Calu3 (cell line): Measurements from ENCODE around the gene SHISA9. TPM values are rescaled to one million over a fixed set of nuclear protein-coding genes. Genes with fewer than 3 reads are reported as not detected.

Experiments used
- BruUV-seq: library from RNA; stranded (reverse); fragments of 400-500 nt; replicated peaks from 2 replicates; lab custom pipeline; 2021; lab: Mats Ljungman, UMichigan
- CTCF ChIA-PET: fragments of 300-600 bp; sonication (Branson Sonifier 250); formaldehyde crosslinking; loops from one replicate; lab custom pipeline; 2022; ENCODE audit warnings: antibody characterized with exemption; lab: Charles Lee
- DNase-seq: peaks from one replicate; pipeline ENCODE4 v3.0.0; 2022
- H3K27ac Mint-ChIP-seq: one replicate; pipeline ENCODE4 v1.8.0; 2022; ENCODE audit warnings: mixed read lengths; ENCODE audit not compliant: unreplicated experiment
- H3K27me3 Mint-ChIP-seq: one replicate; pipeline ENCODE4 v1.8.0; 2022; ENCODE audit warnings: mixed read lengths; ENCODE audit not compliant: unreplicated experiment
- H3K36me3 Mint-ChIP-seq: one replicate; pipeline ENCODE4 v1.8.0; 2022; ENCODE audit warnings: mild to moderate bottlenecking, moderate library complexity, mixed read lengths; ENCODE audit not compliant: insufficient read depth, unreplicated experiment
- H3K4me1 Mint-ChIP-seq: one replicate; pipeline ENCODE4 v1.8.0; 2022; ENCODE audit warnings: mild to moderate bottlenecking, low read depth, mixed read lengths; ENCODE audit not compliant: unreplicated experiment
- H3K4me3 Mint-ChIP-seq: one replicate; pipeline ENCODE4 v1.8.0; 2022; ENCODE audit warnings: mild to moderate bottlenecking, low read depth, moderate library complexity, mixed read lengths; ENCODE audit not compliant: unreplicated experiment
- H3K9me3 Mint-ChIP-seq: one replicate; pipeline ENCODE4 v1.8.0; 2022; ENCODE audit warnings: low read depth, mixed read lengths; ENCODE audit not compliant: unreplicated experiment
- CTCF ChIP-seq: fragments of 200-600 bp; IDR thresholded peaks from one replicate; pipeline ENCODE4 v1.8.0; 2022; ENCODE audit warnings: antibody characterized with exemption; ENCODE audit not compliant: unreplicated experiment
- intact Hi-C: fragments of 100-400 bp; cut with micrococcal nuclease; formaldehyde crosslinking; loops from one replicate; pipeline ENCODE4 v1.10.0; 2022; ENCODE audit not compliant: unreplicated experiment
- total RNA-seq: library from RNA; stranded (reverse); gene quantifications from 2 replicates; pipeline ENCODE4 v1.2.3, GENCODE V29; 2022

The SHISA9 gene
- total RNA-seq, 1 experiment from 2014 or later, result not detected

- DNase-seq, result no peak
- BruUV-seq, result no TSS peak
- Mint-ChIP-seq H3K36me3 (no peaks in the 10 kb centered on the region), H3K4me1 (no peaks in the 10 kb centered on the region), H3K9me3 (peaks cover 16% of the 10 kb centered on the region), H3K4me3 (no peak overlapping the region), H3K27ac (no peak overlapping the region), H3K27me3 (no peaks in the 10 kb centered on the region)
- intact Hi-C loops, result no loop called here
- CTCF ChIA-PET, result no interaction called here
- TF ChIP-seq CTCF, result no peak
Observed at GRCh38 chr16:13099822-13100221, 198.4 kb downstream of the SHISA9 start.

- CTCF ChIA-PET, result no interaction called here
- no peak overlapping the region for H3K4me3 Mint-ChIP-seq
- H3K36me3 Mint-ChIP-seq, result no peaks in the 10 kb centered on the region
- no peak for TF ChIP-seq CTCF
- no TSS peak for BruUV-seq
- H3K4me1 Mint-ChIP-seq, result no peaks in the 10 kb centered on the region
- no peak overlapping the region for H3K27ac Mint-ChIP-seq
- H3K9me3 Mint-ChIP-seq, result peaks cover 16% of the 10 kb centered on the region
- intact Hi-C loops, result no loop called here
- DNase-seq, result no peak
- no peaks in the 10 kb centered on the region for H3K27me3 Mint-ChIP-seq
Observed at GRCh38 chr16:13100970-13101369, 199.6 kb downstream of the SHISA9 start.

- Mint-ChIP-seq H3K36me3 (no peaks in the 10 kb centered on the region), H3K4me1 (no peaks in the 10 kb centered on the region), H3K9me3 (peaks cover 13% of the 10 kb centered on the region), H3K27me3 (no peaks in the 10 kb centered on the region), H3K27ac (no peak overlapping the region), H3K4me3 (no peak overlapping the region)
- TF ChIP-seq CTCF, result no peak
- no TSS peak for BruUV-seq
- CTCF ChIA-PET, result no interaction called here
- no peak for DNase-seq
- intact Hi-C loops, result no loop called here
Observed at GRCh38 chr16:13101828-13102227, 200.4 kb downstream of the SHISA9 start.

GRCh38 chr16:13102401-13102800 lies 201.0 kb downstream of the SHISA9 start:
- no TSS peak for BruUV-seq
- CTCF ChIA-PET, result no interaction called here
- intact Hi-C loops, result no loop called here
- no peak for TF ChIP-seq CTCF
- no peak overlapping the region for H3K27ac Mint-ChIP-seq
- DNase-seq, result no peak
- no peaks in the 10 kb centered on the region for H3K27me3 Mint-ChIP-seq
- H3K4me1 Mint-ChIP-seq, result no peaks in the 10 kb centered on the region
- H3K9me3 Mint-ChIP-seq, result peaks cover 14% of the 10 kb centered on the region
- no peak overlapping the region for H3K4me3 Mint-ChIP-seq
- H3K36me3 Mint-ChIP-seq, result no peaks in the 10 kb centered on the region
